ENCODE data around the gene IFITM1. TPM values are rescaled to one million over a fixed set of nuclear protein-coding genes. Genes with fewer than 3 reads are reported as not detected.

Gene IFITM1
- total and polyA plus RNA-seq, 7 experiments from 2014 or later = 97.4 to 2,355 (median 365) TPM

GRCh38 chr11:287821-288477, 25.9 kb upstream of the IFITM1 start:
- Mint-ChIP-seq H3K4me3 (peak overlapping the region; percentile 88 to 100 (median 98)), H3K27ac (peak overlapping the region; percentile 89 to 100 (median 98)), H3K4me1 (peaks cover 26 to 57% (median 44%) of the 10 kb centered on the region in 7 donors), H3K27me3 (peaks cover 0 to 15% (median 0%) of the 10 kb centered on the region in 5 donors), H3K9me3 (peaks cover 0 to 4% (median 0%) of the 10 kb centered on the region in 11 donors), H3K36me3 (peaks cover 0 to 30% (median 0%) of the 10 kb centered on the region in 5 donors)
- peak overlapping the region; percentile 64 for H3K4me3 ChIP-seq (ENCODE audit: low read length)
- H3K36me3 ChIP-seq (ENCODE audit: control insufficient read depth in 2 of 3, insufficient read depth in 3 of 3, low read length in 3 of 3) = peaks cover 0 to 37% (median 0%) of the 10 kb centered on the region in 3 experiments
- no peaks in the 10 kb centered on the region for H3K27me3 ChIP-seq (ENCODE audit: control insufficient read depth in 2 of 2, insufficient read depth in 2 of 2, low read length in 2 of 2)
- intact Hi-C loops (cut with micrococcal nuclease) = loop anchor here (1.0 to 5.0 kb wide), 6 partner anchors 8 to 81 kb away; partner anchors contain the start of genes BET1L (in 1 of the 2), PSMD13 (in 1 of the 2), RIC8A (in 1 of the 2) and SIRT3 (in 1 of the 2)
- H3K27ac ChIP-seq (ENCODE audit: low read depth, low read length) = peak overlapping the region; percentile 100
- POLR2A ChIA-PET = interaction anchor here (0.6 to 15.1 kb wide), 21 partner anchors 10 to 122 kb away, joined by 3 to 330 read pairs (median 12); partner anchors contain the start of genes BET1L, IFITM2, IFITM5 and NLRP6
- peak in 6 of 9 donors; percentile 22 to 70 (median 58) for DNase-seq
- ATAC-seq = peak; percentile 48
- H3K4me1 ChIP-seq (ENCODE audit: control insufficient read depth in 2 of 2, insufficient read depth in 2 of 2, low read length in 2 of 2) = peaks cover 16% of the 10 kb centered on the region in 2 donors
- no peaks in the 10 kb centered on the region for H3K9me3 ChIP-seq (ENCODE audit: control insufficient read depth in 2 of 3, low read length in 3 of 3)
- CTCF ChIA-PET = interaction anchor here (0.6 to 2.4 kb wide), 8 partner anchors 18 to 72 kb away, joined by 3 to 11 read pairs (median 4); no protein-coding TSS in a partner anchor

GRCh38 chr11:288478-289397, 25.1 kb upstream of the IFITM1 start, which contains the start of gene PGGHG:
Gene PGGHG, plus strand, starts transcription at chr11:289126. Its CDS starts 691 bp downstream, at chr11:289817.
- Mint-ChIP-seq H3K36me3 (peaks cover 0 to 24% (median 0%) of the 10 kb centered on the region in 5 donors), H3K4me1 (peaks cover 20 to 50% (median 36%) of the 10 kb centered on the region in 7 donors), H3K4me3 (peak within 1 kb of the TSS; percentile 88 to 100 (median 98)), H3K27me3 (peaks cover 0 to 14% (median 0%) of the 10 kb centered on the region in 5 donors), H3K27ac (peak within 1 kb of the TSS; percentile 89 to 100 (median 98)), H3K9me3 (peaks cover 0 to 4% (median 0%) of the 10 kb centered on the region in 11 donors)
- Histone ChIP-seq H3K36me3 (ENCODE audit: control insufficient read depth in 2 of 3, insufficient read depth in 3 of 3, low read length in 3 of 3) (peaks cover 0 to 45% (median under 1%) of the 10 kb centered on the region in 3 experiments), H3K4me3 (ENCODE audit: low read length) (peak within 1 kb of the TSS; percentile 64), H3K4me1 (ENCODE audit: control insufficient read depth in 2 of 2, insufficient read depth in 2 of 2, low read length in 2 of 2) (peaks cover 16% of the 10 kb centered on the region in 2 donors), H3K27me3 (ENCODE audit: control insufficient read depth in 2 of 2, insufficient read depth in 2 of 2, low read length in 2 of 2) (no peaks in the 10 kb centered on the region), H3K27ac (ENCODE audit: low read depth, low read length) (peak within 1 kb of the TSS; percentile 100), H3K9me3 (ENCODE audit: control insufficient read depth in 2 of 3, low read length in 3 of 3) (no peaks in the 10 kb centered on the region)
- intact Hi-C loops (cut with micrococcal nuclease) = loop anchor here (1.0 to 5.0 kb wide), 5 partner anchors 8 to 82 kb away; partner anchors contain the start of genes BET1L (in 1 of the 2), PSMD13 (in 1 of the 2), RIC8A (in 1 of the 2) and SIRT3 (in 1 of the 2)
- POLR2A ChIA-PET = interaction anchor here (0.7 to 15.1 kb wide), 18 partner anchors 9 to 121 kb away, joined by 3 to 330 read pairs (median 12); partner anchors contain the start of genes BET1L, IFITM2, IFITM5 and NLRP6
- CTCF ChIA-PET = interaction anchor here (0.9 to 2.4 kb wide), 5 partner anchors 17 to 40 kb away, joined by 3 to 11 read pairs (median 3); no protein-coding TSS in a partner anchor
- peak in 5 of 9 donors; percentile 40 to 72 (median 49) for DNase-seq
- ATAC-seq = peak; percentile 65

- Mint-ChIP-seq H3K4me1 (peaks cover 19 to 48% (median 33%) of the 10 kb centered on the region in 7 donors), H3K36me3 (peaks cover 0 to 23% (median 0%) of the 10 kb centered on the region in 5 donors), H3K27me3 (peaks cover 0 to 14% (median 0%) of the 10 kb centered on the region in 5 donors), H3K9me3 (peaks cover 0 to 4% (median 0%) of the 10 kb centered on the region in 11 donors), H3K27ac (peak overlapping the region; percentile 74 to 95 (median 88)), H3K4me3 (peak overlapping the region; percentile 68 to 89 (median 84))
- intact Hi-C loops (cut with micrococcal nuclease) = loop anchor here (1.0 to 5.0 kb wide), 4 partner anchors 9 to 83 kb away; partner anchors contain the start of genes BET1L (in 1 of the 2), PSMD13 (in 1 of the 2), RIC8A (in 1 of the 2) and SIRT3 (in 1 of the 2)
- ChIA-PET POLR2A (interaction anchor here (0.8 to 15.1 kb wide), 14 partner anchors 9 to 117 kb away, joined by 3 to 330 read pairs (median 8); partner anchors contain the start of genes BET1L, IFITM2, IFITM5 and NLRP6), CTCF (interaction anchor here (1.0 to 2.4 kb wide), 4 partner anchors 17 to 37 kb away, joined by 3 to 11 read pairs (median 4); no protein-coding TSS in a partner anchor)
- Histone ChIP-seq H3K9me3 (ENCODE audit: control insufficient read depth in 2 of 3, low read length in 3 of 3) (no peaks in the 10 kb centered on the region), H3K4me3 (ENCODE audit: low read length) (peak overlapping the region; percentile 47), H3K27me3 (ENCODE audit: control insufficient read depth in 2 of 2, insufficient read depth in 2 of 2, low read length in 2 of 2) (no peaks in the 10 kb centered on the region), H3K36me3 (ENCODE audit: control insufficient read depth in 2 of 3, insufficient read depth in 3 of 3, low read length in 3 of 3) (peaks cover 0 to 51% (median 7%) of the 10 kb centered on the region in 3 experiments), H3K27ac (ENCODE audit: low read depth, low read length) (peak overlapping the region; percentile 100), H3K4me1 (ENCODE audit: control insufficient read depth in 2 of 2, insufficient read depth in 2 of 2, low read length in 2 of 2) (peaks cover 16% of the 10 kb centered on the region in 2 donors)
- DNase-seq = peak in 7 of 9 donors; percentile 24 to 69 (median 57)
- peak; percentile 49 for ATAC-seq
Observed at GRCh38 chr11:289398-289711, 24.5 kb upstream of the IFITM1 start.

GRCh38 chr11:289712-290620, 23.9 kb upstream of the IFITM1 start:
- peak; percentile 22 for ATAC-seq
- DNase-seq = peak in 5 of 9 donors; percentile 41 to 59 (median 45)
- POLR2A ChIA-PET = interaction anchor here (0.8 to 15.1 kb wide), 16 partner anchors 8 to 116 kb away, joined by 3 to 330 read pairs (median 6); partner anchors contain the start of genes BET1L, IFITM2, IFITM5 and NLRP6
- H3K36me3 ChIP-seq (ENCODE audit: control insufficient read depth in 2 of 3, insufficient read depth in 3 of 3, low read length in 3 of 3) = peaks cover 0 to 57% (median 8%) of the 10 kb centered on the region in 3 experiments
- intact Hi-C loops (cut with micrococcal nuclease) = loop anchor here (1.0 to 5.0 kb wide), 4 partner anchors 10 to 83 kb away; partner anchors contain the start of genes BET1L (in 1 of the 2), PSMD13 (in 1 of the 2), RIC8A (in 1 of the 2) and SIRT3 (in 1 of the 2)
- peak overlapping the region; percentile 74 to 95 (median 88) for H3K27ac Mint-ChIP-seq
- peaks cover 0 to 13% (median 0%) of the 10 kb centered on the region in 5 donors for H3K27me3 Mint-ChIP-seq
- H3K27ac ChIP-seq (ENCODE audit: low read depth, low read length) = peak overlapping the region; percentile 100
- peak overlapping the region; percentile 47 for H3K4me3 ChIP-seq (ENCODE audit: low read length)
- CTCF ChIA-PET = interaction anchor here (0.5 to 2.4 kb wide), 7 partner anchors 9 to 53 kb away, joined by 3 to 11 read pairs (median 3); partner anchors contain the start of gene PSMD13
- H3K9me3 ChIP-seq (ENCODE audit: control insufficient read depth in 2 of 3, low read length in 3 of 3) = no peaks in the 10 kb centered on the region
- peaks cover 19 to 48% (median 33%) of the 10 kb centered on the region in 7 donors for H3K4me1 Mint-ChIP-seq
- no peaks in the 10 kb centered on the region for H3K27me3 ChIP-seq (ENCODE audit: control insufficient read depth in 2 of 2, insufficient read depth in 2 of 2, low read length in 2 of 2)
- H3K9me3 Mint-ChIP-seq = peaks cover 0 to 4% (median 0%) of the 10 kb centered on the region in 11 donors
- H3K4me1 ChIP-seq (ENCODE audit: control insufficient read depth in 2 of 2, insufficient read depth in 2 of 2, low read length in 2 of 2) = peaks cover 16% of the 10 kb centered on the region in 2 donors
- H3K36me3 Mint-ChIP-seq = peaks cover 0 to 22% (median 0%) of the 10 kb centered on the region in 5 donors
- H3K4me3 Mint-ChIP-seq = peak overlapping the region; percentile 68 to 89 (median 84)
